Measurements from ENCODE around the gene TNIK. TPM values are rescaled to one million over a fixed set of nuclear protein-coding genes. Genes with fewer than 3 reads are reported as not detected.

Gene TNIK
- polyA plus RNA-seq, 1 donor from 2014 or later, result 19.3 TPM

- Histone ChIP-seq H4K20me1 (ENCODE audit: insufficient read depth) (no peaks in the 10 kb centered on the region), H3K27me3 (ENCODE audit: insufficient read depth, low read depth, low read length) (no peaks in the 10 kb centered on the region), H3F3A (ENCODE audit: insufficient read depth, low read length, poor library complexity, severe bottlenecking) (no peaks in the 10 kb centered on the region), H3K4me3 (ENCODE audit: low read length) (no peak overlapping the region), H3K27ac (ENCODE audit: low read length) (no peak overlapping the region), H2AFZ (ENCODE audit: low read depth, low read length) (no peak overlapping the region), H3K36me3 (ENCODE audit: insufficient read depth, low read length) (no peaks in the 10 kb centered on the region), H3K9me2 (ENCODE audit: insufficient read depth, low read length) (no peaks in the 10 kb centered on the region), H3K79me2 (replicated peaks; ENCODE audit: insufficient read depth, low read length) (no peaks in the 10 kb centered on the region), H3K9ac (ENCODE audit: low read length) (no peak overlapping the region), H3K9me3 (ENCODE audit: low read length) (no peaks in the 10 kb centered on the region), H3K4me2 (ENCODE audit: low read length) (no peak overlapping the region)
- no peak for TF ChIP-seq RAD21 (conservative IDR thresholded peaks at IDR 0.05)
- no peak for TF ChIP-seq EZH2 (IDR thresholded peaks at IDR 0.05; ENCODE audit: borderline replicate concordance, insufficient read depth, low read length, poor library complexity, severe bottlenecking)
- no peak for TF ChIP-seq CTCF (IDR thresholded peaks at IDR 0.05; ENCODE audit: poor library complexity, severe bottlenecking)
These were observed 175.7 kb downstream of the TNIK start for GRCh38 chr3:171284308-171285075.

GRCh38 chr3:171283848-171284222 lies 176.4 kb downstream of the TNIK start:
- Histone ChIP-seq H3F3A (ENCODE audit: insufficient read depth, low read length, poor library complexity, severe bottlenecking) (no peaks in the 10 kb centered on the region), H3K27me3 (ENCODE audit: insufficient read depth, low read depth, low read length) (no peaks in the 10 kb centered on the region), H3K9ac (ENCODE audit: low read length) (no peak overlapping the region), H3K36me3 (ENCODE audit: insufficient read depth, low read length) (no peaks in the 10 kb centered on the region), H3K4me2 (ENCODE audit: low read length) (no peak overlapping the region), H3K27ac (ENCODE audit: low read length) (no peak overlapping the region), H3K79me2 (replicated peaks; ENCODE audit: insufficient read depth, low read length) (no peaks in the 10 kb centered on the region), H3K4me3 (ENCODE audit: low read length) (no peak overlapping the region), H2AFZ (ENCODE audit: low read depth, low read length) (no peak overlapping the region), H3K9me2 (ENCODE audit: insufficient read depth, low read length) (no peaks in the 10 kb centered on the region), H3K9me3 (ENCODE audit: low read length) (no peaks in the 10 kb centered on the region), H4K20me1 (ENCODE audit: insufficient read depth) (no peaks in the 10 kb centered on the region)
- TF ChIP-seq REST (IDR thresholded peaks at IDR 0.05; ENCODE audit: borderline replicate concordance) (no peak), SMC3 (conservative IDR thresholded peaks at IDR 0.05; ENCODE audit: poor library complexity) (no peak), EZH2 (IDR thresholded peaks at IDR 0.05; ENCODE audit: borderline replicate concordance, insufficient read depth, low read length, poor library complexity, severe bottlenecking) (no peak), POLR2AphosphoS5 (IDR thresholded peaks at IDR 0.05) (no peak), RAD21 (conservative IDR thresholded peaks at IDR 0.05) (no peak)

GRCh38 chr3:171283183-171283847 lies 176.9 kb downstream of the TNIK start:
- no peak overlapping the region for H3K4me3 ChIP-seq (ENCODE audit: low read length)
- H3K9ac ChIP-seq (ENCODE audit: low read length), result no peak overlapping the region
- H4K20me1 ChIP-seq (ENCODE audit: insufficient read depth), result no peaks in the 10 kb centered on the region
- H3F3A ChIP-seq (ENCODE audit: insufficient read depth, low read length, poor library complexity, severe bottlenecking), result no peaks in the 10 kb centered on the region
- no peaks in the 10 kb centered on the region for H3K27me3 ChIP-seq (ENCODE audit: insufficient read depth, low read depth, low read length)
- no peak overlapping the region for H2AFZ ChIP-seq (ENCODE audit: low read depth, low read length)
- H3K9me2 ChIP-seq (ENCODE audit: insufficient read depth, low read length), result no peaks in the 10 kb centered on the region
- H3K36me3 ChIP-seq (ENCODE audit: insufficient read depth, low read length), result no peaks in the 10 kb centered on the region
- no peaks in the 10 kb centered on the region for H3K79me2 ChIP-seq (replicated peaks; ENCODE audit: insufficient read depth, low read length)
- no peaks in the 10 kb centered on the region for H3K9me3 ChIP-seq (ENCODE audit: low read length)
- no peak overlapping the region for H3K4me2 ChIP-seq (ENCODE audit: low read length)
- no peak overlapping the region for H3K27ac ChIP-seq (ENCODE audit: low read length)
- TF ChIP-seq CTCF (IDR thresholded peaks at IDR 0.05; ENCODE audit: poor library complexity, severe bottlenecking) (no peak), EZH2 (IDR thresholded peaks at IDR 0.05; ENCODE audit: borderline replicate concordance, insufficient read depth, low read length, poor library complexity, severe bottlenecking) (no peak), REST (IDR thresholded peaks at IDR 0.05; ENCODE audit: borderline replicate concordance) (no peak), TAF1 (IDR thresholded peaks at IDR 0.05; ENCODE audit: low read depth) (no peak), MXI1 (conservative IDR thresholded peaks at IDR 0.05; ENCODE audit: poor library complexity, severe bottlenecking) (no peak), SMC3 (conservative IDR thresholded peaks at IDR 0.05; ENCODE audit: poor library complexity) (no peak)
